ENCODE results near the gene CCDC150.

GRCh38 chr2:196739031-196739430 is 99.5 kb downstream of the CCDC150 start:
- TF ChIP-seq POLR2A (IDR thresholded peaks at IDR 0.05; ENCODE audit: low read depth, low read length) (no peak), POLR2AphosphoS5 (IDR thresholded peaks at IDR 0.05; ENCODE audit: low read depth, low read length) (no peak), TAF1 (IDR thresholded peaks at IDR 0.05; ENCODE audit: borderline replicate concordance, low read depth, low read length) (no peak)

Measured in GM12892 (cell line).